Pancreas (tissue), 10 donors: ENCODE data around the gene SPARCL1. TPM values are rescaled to one million over a fixed set of nuclear protein-coding genes. Genes with fewer than 3 reads are reported as not detected.

Experiments
- ATAC-seq, 4 donors: fragments of 200-7000 bp; cut with Tn5 transposase; one replicate each; pipeline versions ENCODE4 v1.8.0 to v1.9.1; 2020; ENCODE audit warnings: mild to moderate bottlenecking in 4 of 4, moderate library complexity in 4 of 4
- DNase-seq, 6 donors: peaks; one replicate each; pipeline ENCODE4 v3.0.0-alpha.2; 2020
- FAIRE-seq: peaks from 2 replicates; lab custom pipeline; 2012; peaks lifted over from hg19 to GRCh38; lab: Jason Lieb, UNC
- H3K27ac ChIP-seq, 4 donors: fragments of 200-600 bp; sonication (generic); 1 replicate in 3 of 4; 2 replicates in 1 of 4; pipeline versions ENCODE4 v1.5.0 to v1.8.0; 2020
- H3K27me3 ChIP-seq, 4 donors: fragments of 200-600 bp; one replicate each; pipeline ENCODE4 v1.8.0; 2021
- H3K36me3 ChIP-seq, 3 donors: fragments of 200-600 bp; sonication (generic) in 1 of 3; one replicate each; pipeline versions ENCODE4 v1.5.0 to v1.8.0; 2020 to 2021
- H3K4me1 ChIP-seq, 3 donors: fragments of 200-600 bp; one replicate each; pipeline ENCODE4 v1.8.0; 2021
- H3K4me3 ChIP-seq, 4 donors: fragments of 200-600 bp; sonication (generic) in 2 of 4; one replicate each; pipeline versions ENCODE4 v1.5.0 to v1.8.0; 2020 to 2021
- H3K9me3 ChIP-seq, 4 donors: fragments of 200-600 bp; one replicate each; pipeline ENCODE4 v1.8.0; 2021
- CTCF ChIP-seq, 4 donors: fragments of 200-600 bp; sonication (generic) in 3 of 4; IDR thresholded peaks; one replicate each; pipeline versions ENCODE4 v1.5.0 to v1.8.0; 2021; ENCODE audit warnings: antibody characterized with exemption in 4 of 4
- whole genome bisulfite sequencing, 2 donors: extraction: QIAGEN DNeasy Blood & Tissue Kit; methylation state at CpG; one replicate each; pipeline ENCODE4 v1.1.7; 2013; 5-methylcytosine and 5-hydroxymethylcytosine counted together
- intact Hi-C, 3 donors: fragments of 100-400 bp; cut with DNase I; formaldehyde crosslinking; loops; one replicate each; pipeline versions ENCODE4 v1.11.1 to v1.14.2; 2022
- polyA plus RNA-seq, 2 donors: library from polyadenylated mRNA; stranded (reverse); fragments of 200-250 nt; gene quantifications; one replicate each; pipeline ENCODE4 v1.2.3, GENCODE V29; 2013
- total RNA-seq, 6 donors: library from RNA; stranded (reverse); fragmentation: NEBNext Ultra II Directional in 4 of 6; extraction: Animal tissue kit (Norgen Biotek cat#: 25700) in 4 of 6; gene quantifications; one replicate each; pipeline versions ENCODE4 v1.2.1 to v1.2.4, GENCODE V29; 2021 to 2023
- donor health status: healthy with polysubstance abuse.
- donor health status: DM: no; HTN: no; CAD: no; lungs with moderate emphysema.
- donor health status: DM: no; HTN: no; CAD: no.
- donor health status: control.
- donor health status: control.
- donor health status: Bipolar disorder and iron deficiency.
- donor health status: DM: yes; HTN: yes; CAD: no.
- donor health status: DM: no; HTN: no; CAD: no.
- donor health status: DM: no; HTN: no; CAD: no.
- donor health status: DM: yes; HTN: yes; CAD: no.

SPARCL1 gene
- total and polyA plus RNA-seq, 8 donors: 19.6 to 77.0 (median 34.6) TPM

- H3K27ac ChIP-seq: no peak overlapping the region
- intact Hi-C loops: no loop called here
Measured at GRCh38 chr4:87517621-87518020, 11.6 kb downstream of the SPARCL1 start.

GRCh38 chr4:87516683-87517082 lies 12.5 kb downstream of the SPARCL1 start:
- FAIRE-seq (no peak), DNase-seq (no peak), ATAC-seq (no peak)
- intact Hi-C loops: no loop called here
- 71 to 86% methylated on average over 3 of the region's 3 CpGs for WGBS, 2 donors
- Histone ChIP-seq H3K4me3 (no peak overlapping the region), H3K27me3 (no peaks in the 10 kb centered on the region), H3K4me1 (no peaks in the 10 kb centered on the region), H3K27ac (no peak overlapping the region), H3K9me3 (no peaks in the 10 kb centered on the region), H3K36me3 (no peaks in the 10 kb centered on the region)
- TF ChIP-seq CTCF (IDR thresholded peaks at IDR 0.05): no peak

More at GRCh38 chr4:87517621-87518020, 11.6 kb downstream of the SPARCL1 start:
- ATAC-seq: no peak
- no peak for FAIRE-seq
- Histone ChIP-seq H3K36me3 (no peaks in the 10 kb centered on the region), H3K4me1 (no peaks in the 10 kb centered on the region), H3K27me3 (no peaks in the 10 kb centered on the region), H3K4me3 (no peak overlapping the region), H3K9me3 (no peaks in the 10 kb centered on the region)
- WGBS, 2 donors: 87 to 90% methylated on average over 2 of the region's 2 CpGs
- no peak for TF ChIP-seq CTCF (IDR thresholded peaks at IDR 0.05)
- no peak for DNase-seq

- Histone ChIP-seq H3K4me1 (no peaks in the 10 kb centered on the region), H3K36me3 (no peaks in the 10 kb centered on the region), H3K4me3 (no peak overlapping the region), H3K9me3 (no peaks in the 10 kb centered on the region), H3K27me3 (no peaks in the 10 kb centered on the region), H3K27ac (no peak overlapping the region)
- FAIRE-seq: no peak
- no peak for DNase-seq
- intact Hi-C loops: no loop called here
- 82 to 88% methylated on average over 1 of the region's 1 CpG for WGBS, 2 donors
- ATAC-seq: no peak
- no peak for TF ChIP-seq CTCF (IDR thresholded peaks at IDR 0.05)
Measured at GRCh38 chr4:87512400-87512799, 16.8 kb downstream of the SPARCL1 start.

- FAIRE-seq (no peak), DNase-seq (no peak), ATAC-seq (no peak)
- H3K36me3 ChIP-seq: no peaks in the 10 kb centered on the region
- no peaks in the 10 kb centered on the region for H3K4me1 ChIP-seq
- intact Hi-C loops: no loop called here
- H3K27me3 ChIP-seq: no peaks in the 10 kb centered on the region
- no peaks in the 10 kb centered on the region for H3K9me3 ChIP-seq
- no peak overlapping the region for H3K4me3 ChIP-seq
- 75 to 76% methylated on average over 2 of the region's 2 CpGs for WGBS, 2 donors
- no peak overlapping the region for H3K27ac ChIP-seq
- no peak for TF ChIP-seq CTCF (IDR thresholded peaks at IDR 0.05)
Measured at GRCh38 chr4:87511500-87511899, 17.7 kb downstream of the SPARCL1 start.

- FAIRE-seq: no peak
- no peak for DNase-seq
- H3K4me1 ChIP-seq: no peaks in the 10 kb centered on the region
- WGBS, 2 donors: 91 to 95% methylated on average over 17 of the region's 17 CpGs
- intact Hi-C loops: no loop called here
- no peaks in the 10 kb centered on the region for H3K36me3 ChIP-seq
- TF ChIP-seq CTCF (IDR thresholded peaks at IDR 0.05): no peak
- ATAC-seq: no peak
- no peaks in the 10 kb centered on the region for H3K27me3 ChIP-seq
- H3K27ac ChIP-seq: no peak overlapping the region
- no peaks in the 10 kb centered on the region for H3K9me3 ChIP-seq
- no peak overlapping the region for H3K4me3 ChIP-seq
Measured at GRCh38 chr4:87510747-87511146, 18.4 kb downstream of the SPARCL1 start.
